ENCODE results near the gene TRAF3. TPM values are rescaled to one million over a fixed set of nuclear protein-coding genes. Genes with fewer than 3 reads are reported as not detected.

The TRAF3 gene
- total and polyA plus RNA-seq, 3 donors from 2014 or later = 24.3 to 38.8 (median 38.2) TPM

- Histone ChIP-seq H3K36me3 (ENCODE audit: low read depth, missing control alignments) (no peaks in the 10 kb centered on the region), H3K27ac (no peak overlapping the region), H3K4me3 (no peak overlapping the region), H3K9me3 (no peaks in the 10 kb centered on the region), H3K4me1 (no peaks in the 10 kb centered on the region), H3K27me3 (no peaks in the 10 kb centered on the region)
- TF ChIP-seq, protein P1, sequence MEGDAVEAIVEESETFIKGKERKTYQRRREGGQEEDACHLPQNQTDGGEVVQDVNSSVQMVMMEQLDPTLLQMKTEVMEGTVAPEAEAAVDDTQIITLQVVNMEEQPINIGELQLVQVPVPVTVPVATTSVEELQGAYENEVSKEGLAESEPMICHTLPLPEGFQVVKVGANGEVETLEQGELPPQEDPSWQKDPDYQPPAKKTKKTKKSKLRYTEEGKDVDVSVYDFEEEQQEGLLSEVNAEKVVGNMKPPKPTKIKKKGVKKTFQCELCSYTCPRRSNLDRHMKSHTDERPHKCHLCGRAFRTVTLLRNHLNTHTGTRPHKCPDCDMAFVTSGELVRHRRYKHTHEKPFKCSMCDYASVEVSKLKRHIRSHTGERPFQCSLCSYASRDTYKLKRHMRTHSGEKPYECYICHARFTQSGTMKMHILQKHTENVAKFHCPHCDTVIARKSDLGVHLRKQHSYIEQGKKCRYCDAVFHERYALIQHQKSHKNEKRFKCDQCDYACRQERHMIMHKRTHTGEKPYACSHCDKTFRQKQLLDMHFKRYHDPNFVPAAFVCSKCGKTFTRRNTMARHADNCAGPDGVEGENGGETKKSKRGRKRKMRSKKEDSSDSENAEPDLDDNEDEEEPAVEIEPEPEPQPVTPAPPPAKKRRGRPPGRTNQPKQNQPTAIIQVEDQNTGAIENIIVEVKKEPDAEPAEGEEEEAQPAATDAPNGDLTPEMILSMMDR (IDR thresholded peaks at IDR 0.05) = no peak
- no peak for TF ChIP-seq POLR2A (IDR thresholded peaks at IDR 0.05)
- no peak for DNase-seq
- WGBS, 2 donors = 94 to 96% methylated on average over 10 to 14 of the region's 14 CpGs
- intact Hi-C loops (cut with DNase I; ENCODE audit: low total_unique reads) = no loop called here
Measured at GRCh38 chr14:102750376-102750775, 26.9 kb upstream of the TRAF3 start.

GRCh38 chr14:102751088-102751487, 26.2 kb upstream of the TRAF3 start:
- H3K4me3 ChIP-seq = no peak overlapping the region
- H3K27me3 ChIP-seq = no peaks in the 10 kb centered on the region
- intact Hi-C loops (cut with DNase I; ENCODE audit: low total_unique reads) = no loop called here
- no peaks in the 10 kb centered on the region for H3K4me1 ChIP-seq
- 93 to 100% methylated on average over 2 to 16 of the region's 16 CpGs for WGBS, 2 donors
- DNase-seq = no peak
- no peaks in the 10 kb centered on the region for H3K9me3 ChIP-seq
- no peak overlapping the region for H3K27ac ChIP-seq
- TF ChIP-seq, protein P1 (IDR thresholded peaks at IDR 0.05) = no peak
- no peak for TF ChIP-seq POLR2A (IDR thresholded peaks at IDR 0.05)
- H3K36me3 ChIP-seq (ENCODE audit: low read depth, missing control alignments) = no peaks in the 10 kb centered on the region

- H3K27me3 ChIP-seq = no peaks in the 10 kb centered on the region
- DNase-seq = no peak
- no peaks in the 10 kb centered on the region for H3K4me1 ChIP-seq
- TF ChIP-seq, protein P1 (IDR thresholded peaks at IDR 0.05) = no peak
- no peak for TF ChIP-seq POLR2A (IDR thresholded peaks at IDR 0.05)
- H3K4me3 ChIP-seq = no peak overlapping the region
- H3K9me3 ChIP-seq = no peaks in the 10 kb centered on the region
- H3K27ac ChIP-seq = no peak overlapping the region
- WGBS, 2 donors = 78 to 87% methylated on average over 13 to 14 of the region's 14 CpGs
- intact Hi-C loops (cut with DNase I; ENCODE audit: low total_unique reads) = no loop called here
- no peaks in the 10 kb centered on the region for H3K36me3 ChIP-seq (ENCODE audit: low read depth, missing control alignments)
Measured at GRCh38 chr14:102752239-102752847, 24.9 kb upstream of the TRAF3 start.

DNA sequence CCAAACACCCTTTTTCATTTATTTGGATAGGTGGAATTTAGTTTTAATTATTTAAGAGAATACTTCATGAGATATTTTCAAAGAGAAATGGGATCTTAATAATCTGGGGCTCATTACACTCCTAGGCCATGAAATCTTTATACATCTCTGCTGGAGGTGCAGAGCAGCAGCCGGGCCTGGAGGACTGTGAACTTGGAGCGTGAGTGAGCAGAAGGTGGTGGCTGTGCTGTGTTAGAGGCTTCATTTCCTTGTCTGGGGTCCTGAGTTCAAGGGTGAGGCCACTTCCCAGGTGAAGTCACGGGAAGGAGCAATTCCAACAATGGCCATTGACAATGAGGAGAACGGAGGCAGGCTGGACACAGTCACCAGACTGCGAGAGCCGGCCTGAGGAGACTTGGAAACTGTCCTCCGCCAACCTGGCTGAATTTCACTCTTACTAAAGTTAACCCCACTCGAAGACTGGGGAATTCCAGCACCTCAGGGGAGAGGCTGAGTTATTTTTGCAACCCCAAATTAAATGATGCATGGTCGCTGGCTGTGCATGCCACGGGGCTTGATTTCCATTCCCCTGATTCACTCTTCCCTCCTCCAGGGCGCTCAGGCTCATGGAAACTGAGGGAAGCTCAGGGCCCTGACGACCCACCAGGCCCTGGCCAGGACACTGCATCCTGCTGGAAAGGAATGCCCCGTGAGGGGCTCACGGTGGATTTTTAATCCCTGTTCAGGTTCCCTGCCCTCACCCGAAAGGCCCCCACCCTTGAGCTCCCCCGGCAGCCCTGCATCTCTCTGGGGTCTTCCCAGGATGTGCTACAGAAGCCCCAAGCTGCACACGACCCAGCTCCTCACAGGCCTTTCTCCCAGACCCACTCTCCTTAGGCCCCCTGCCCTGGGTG, 22.6 kb upstream of the TRAF3 start:
- Histone ChIP-seq H3K36me3 (ENCODE audit: low read depth, missing control alignments) (no peaks in the 10 kb centered on the region), H3K4me1 (no peaks in the 10 kb centered on the region), H3K27me3 (no peaks in the 10 kb centered on the region), H3K27ac (no peak overlapping the region), H3K9me3 (no peaks in the 10 kb centered on the region), H3K4me3 (no peak overlapping the region)
- 87 to 91% methylated on average over 14 to 17 of the region's 17 CpGs for WGBS, 2 donors
- no peak for TF ChIP-seq POLR2A (IDR thresholded peaks at IDR 0.05)
- TF ChIP-seq, protein P1 (IDR thresholded peaks at IDR 0.05) = no peak
- DNase-seq = no peak
- intact Hi-C loops (cut with DNase I; ENCODE audit: low total_unique reads) = no loop called here
